Activated naive CD8-positive, alpha-beta T cell treated with anti-CD3 and anti-CD28 coated beads for 36 hours (primary cell): ENCODE measurements around the gene NCBP2L. TPM values are rescaled to one million over a fixed set of nuclear protein-coding genes. Genes with fewer than 3 reads are reported as not detected.
"Not testable (repeated sequence)": the region's sequence is repeated elsewhere in the genome, so short reads cannot be mapped to it uniquely, and the experiment has no call there.

Experiments used
- DNase-seq: peaks from one replicate; pipeline ENCODE4 v3.0.0; 2021
- H3K27ac Mint-ChIP-seq: one replicate; pipeline ENCODE4 v1.8.0; 2022; ENCODE audit warnings: mild to moderate bottlenecking, moderate library complexity, mixed read lengths
- H3K27me3 Mint-ChIP-seq: one replicate; pipeline ENCODE4 v1.8.0; 2022; ENCODE audit warnings: mild to moderate bottlenecking, mixed read lengths
- H3K36me3 Mint-ChIP-seq: one replicate; pipeline ENCODE4 v1.8.0; 2021; ENCODE audit warnings: mild to moderate bottlenecking, mixed read lengths
- H3K4me1 Mint-ChIP-seq: one replicate; pipeline ENCODE4 v1.8.0; 2021; ENCODE audit warnings: mixed read lengths
- H3K4me3 Mint-ChIP-seq: one replicate; pipeline ENCODE4 v1.8.0; 2022; ENCODE audit warnings: mild to moderate bottlenecking, moderate library complexity, mixed read lengths
- H3K9me3 Mint-ChIP-seq: one replicate; pipeline ENCODE4 v1.8.0; 2022; ENCODE audit warnings: mixed read lengths
- total RNA-seq, 2 experiments: library from RNA; stranded (reverse); gene quantifications; one replicate each; pipeline ENCODE4 v1.2.3, GENCODE V29; 2021

The NCBP2L gene
- total RNA-seq, 2 experiments from 2014 or later = not detected

DNA sequence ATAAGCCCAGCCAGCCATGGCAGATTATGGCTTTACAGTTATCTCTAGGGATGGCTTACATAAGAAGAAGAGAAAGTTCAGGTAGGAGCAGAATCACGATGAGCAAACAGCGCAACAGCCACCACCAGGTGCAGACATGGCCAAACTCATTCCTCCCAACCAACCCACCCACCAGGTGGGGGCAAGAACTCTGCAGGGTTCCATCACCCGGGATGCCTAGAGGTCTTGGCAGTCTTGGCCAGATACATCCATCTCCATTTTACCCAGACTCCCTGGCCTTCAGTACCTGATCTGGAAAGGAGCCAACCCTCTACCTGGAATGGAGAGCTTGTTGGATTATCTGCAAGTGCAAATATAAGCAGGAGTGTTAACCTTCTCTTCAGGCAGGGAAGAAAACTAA, 9.5 kb upstream of the NCBP2L start:
- Mint-ChIP-seq H3K9me3 (no peaks in the 10 kb centered on the region), H3K4me1 (peaks cover 3% of the 10 kb centered on the region), H3K27me3 (no peaks in the 10 kb centered on the region), H3K36me3 (no peaks in the 10 kb centered on the region), H3K27ac (no peak overlapping the region), H3K4me3 (no peak overlapping the region)
- no peak for DNase-seq

DNA sequence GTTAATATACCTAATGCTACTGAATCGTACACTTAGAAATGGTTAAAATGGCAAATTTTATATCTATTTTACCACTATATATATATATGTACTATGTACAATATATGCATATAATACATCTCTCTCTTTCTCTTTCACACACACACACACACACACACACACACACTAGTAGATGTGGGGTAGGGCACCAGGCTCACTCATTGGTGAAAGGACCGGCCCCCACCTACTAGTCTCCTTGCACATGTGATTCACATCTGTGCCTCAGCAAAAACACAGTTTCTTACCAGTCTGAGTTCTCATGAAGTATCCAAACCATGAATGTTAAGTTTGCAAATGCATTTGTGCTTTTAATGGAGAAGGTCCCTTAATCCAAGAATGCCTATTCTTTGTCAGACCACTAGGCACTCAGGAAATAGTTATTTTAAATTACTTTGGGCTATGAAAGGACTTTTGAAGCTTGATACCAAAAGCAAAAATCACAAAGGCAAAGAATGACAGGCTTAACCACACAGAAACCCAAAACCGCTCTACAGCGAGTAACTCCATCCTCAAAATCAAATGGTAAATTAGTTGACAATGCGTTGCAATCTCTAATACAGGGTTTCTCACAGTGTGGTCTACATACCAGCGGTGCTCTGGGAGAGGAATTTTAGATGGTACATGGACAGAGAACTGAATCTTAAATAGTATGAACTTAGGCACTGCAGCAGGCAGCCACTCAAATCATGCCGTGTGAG, 7.8 kb upstream of the NCBP2L start:
- Mint-ChIP-seq H3K27me3 (no peaks in the 10 kb centered on the region), H3K36me3 (no peaks in the 10 kb centered on the region), H3K27ac (no peak overlapping the region), H3K4me3 (no peak overlapping the region), H3K9me3 (no peaks in the 10 kb centered on the region), H3K4me1 (peaks cover 7% of the 10 kb centered on the region)
- no peak for DNase-seq

- no peaks in the 10 kb centered on the region for H3K9me3 Mint-ChIP-seq
- no peaks in the 10 kb centered on the region for H3K36me3 Mint-ChIP-seq
- H3K27ac Mint-ChIP-seq = no peak overlapping the region
- no peak for DNase-seq
- H3K4me1 Mint-ChIP-seq = peaks cover 14% of the 10 kb centered on the region
- no peak overlapping the region for H3K4me3 Mint-ChIP-seq
- H3K27me3 Mint-ChIP-seq = no peaks in the 10 kb centered on the region
Observed at GRCh38 chrX:107773206-107773605, 4.3 kb upstream of the NCBP2L start.

DNA sequence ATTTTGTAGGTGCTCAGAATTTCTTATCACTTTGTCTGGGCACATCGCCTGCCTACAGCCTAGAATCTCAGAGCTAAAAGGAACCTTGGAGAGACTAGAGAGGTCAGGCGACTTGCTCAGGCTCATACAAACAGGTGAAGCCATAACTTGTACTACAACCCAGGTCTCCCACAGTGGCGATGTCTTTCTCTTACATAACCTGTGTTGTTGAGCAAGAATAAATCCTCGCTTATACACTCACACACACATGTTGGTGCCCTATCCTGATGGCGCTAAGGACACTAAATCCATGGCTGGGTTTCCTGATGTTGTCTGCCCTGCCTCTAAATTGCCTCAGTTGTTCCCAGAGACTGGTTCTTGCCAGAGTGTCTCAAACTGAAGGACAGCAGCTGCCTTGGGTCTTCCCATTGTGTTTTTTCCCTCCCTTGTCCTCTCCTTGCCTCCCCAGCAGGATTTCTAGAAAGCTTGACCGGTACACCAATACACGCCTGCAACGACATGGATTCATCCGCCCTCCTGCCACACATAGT, 3.6 kb upstream of the NCBP2L start:
- Mint-ChIP-seq H3K4me1 (peaks cover 14% of the 10 kb centered on the region), H3K27ac (no peak overlapping the region), H3K4me3 (no peak overlapping the region), H3K36me3 (no peaks in the 10 kb centered on the region), H3K27me3 (no peaks in the 10 kb centered on the region), H3K9me3 (no peaks in the 10 kb centered on the region)
- no peak for DNase-seq

DNA sequence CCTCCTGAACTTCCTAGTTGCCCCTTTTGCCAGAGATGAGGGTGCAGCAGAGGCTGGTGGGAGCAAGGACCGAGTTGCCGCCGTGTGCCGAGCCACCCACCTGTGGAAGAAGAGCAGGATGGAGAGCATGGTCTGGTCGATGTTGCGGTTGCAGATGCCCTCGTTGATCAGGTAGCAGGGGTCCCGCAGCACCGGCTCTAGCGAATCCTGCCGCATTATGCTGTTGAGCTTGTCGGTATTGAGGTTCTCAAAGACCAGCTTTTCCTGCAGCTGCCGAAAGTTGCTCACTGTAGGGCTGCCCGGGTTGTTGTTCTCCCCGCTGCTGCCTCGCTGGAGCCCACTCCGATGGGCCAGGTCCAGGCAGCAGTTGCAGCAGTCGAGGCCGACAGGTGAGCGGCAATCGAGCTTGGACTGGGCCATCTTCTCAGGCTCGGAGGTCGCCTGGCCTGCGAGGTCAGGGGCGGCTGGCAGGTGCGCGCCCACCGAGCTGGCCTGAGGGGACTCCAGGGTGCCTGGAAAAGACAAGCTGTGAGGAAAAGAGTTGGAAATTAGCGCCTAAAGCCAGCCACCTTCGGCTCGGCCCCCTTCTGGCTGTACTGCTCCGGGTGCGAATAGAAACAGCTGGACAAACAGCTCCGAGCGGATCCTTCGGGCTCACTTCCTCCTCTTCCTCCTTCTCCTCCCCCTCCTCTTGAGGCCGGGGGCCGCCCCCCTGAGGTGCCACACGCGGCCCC, 2.4 kb upstream of the NCBP2L start:
- Mint-ChIP-seq H3K36me3 (no peaks in the 10 kb centered on the region), H3K27ac (no peak overlapping the region), H3K4me1 (peaks cover 11% of the 10 kb centered on the region), H3K4me3 (peak overlapping the region; percentile 79), H3K9me3 (no peaks in the 10 kb centered on the region), H3K27me3 (no peaks in the 10 kb centered on the region)
- DNase-seq = peak; percentile 12

DNA sequence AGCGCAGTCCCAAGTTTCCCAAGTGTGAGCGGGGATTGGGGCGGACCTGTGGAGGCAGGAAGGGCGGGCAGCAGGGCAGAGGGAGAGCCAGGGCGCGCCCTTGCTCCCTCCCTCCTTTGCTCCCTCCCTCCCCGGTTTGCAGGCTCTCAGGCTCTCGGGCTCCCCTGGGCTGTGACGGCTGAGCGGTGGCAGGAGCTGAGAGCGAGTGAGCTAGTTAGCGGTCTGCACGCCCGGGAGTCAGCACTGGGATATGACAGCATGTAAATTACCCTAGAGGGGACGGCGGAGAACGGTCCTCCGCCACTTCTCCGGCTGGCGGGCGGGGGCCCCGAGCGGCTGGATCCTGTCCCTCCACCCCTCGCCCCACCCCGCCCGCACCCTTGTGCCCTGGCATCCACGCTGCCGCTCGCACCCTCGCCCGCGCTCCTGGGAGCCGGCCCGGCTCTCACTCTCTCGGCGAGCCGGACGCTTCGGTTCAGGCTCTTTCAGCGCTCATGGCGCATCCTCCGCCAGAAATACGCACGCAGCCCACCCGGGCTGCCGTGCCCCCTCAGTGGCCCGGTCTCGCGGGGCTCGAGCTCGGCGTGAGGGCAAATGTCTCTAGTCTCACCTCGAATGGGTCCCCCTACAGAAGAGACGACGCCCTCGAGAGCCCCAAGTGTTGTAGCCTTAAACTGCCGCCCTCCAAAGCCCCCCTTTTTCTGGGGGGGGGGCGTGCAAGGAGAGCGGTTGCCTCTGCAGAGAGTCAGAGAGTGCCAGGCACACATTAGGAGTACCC, 1.6 kb upstream of the NCBP2L start, which contains the start of gene TSC22D3:
TSS of gene TSC22D3 (minus strand) at position 54 of the 778 bp plus-strand sequence. CDS start 368 bp downstream, outside the sequence.
- peak; percentile 61 for DNase-seq
- H3K27me3 Mint-ChIP-seq = no peaks in the 10 kb centered on the region
- H3K36me3 Mint-ChIP-seq = no peaks in the 10 kb centered on the region
- H3K9me3 Mint-ChIP-seq = no peaks in the 10 kb centered on the region
- H3K27ac Mint-ChIP-seq = peak within 1 kb of the TSS; percentile 69
- H3K4me3 Mint-ChIP-seq = peak within 1 kb of the TSS; percentile 79
- H3K4me1 Mint-ChIP-seq = peaks cover 11% of the 10 kb centered on the region

DNA sequence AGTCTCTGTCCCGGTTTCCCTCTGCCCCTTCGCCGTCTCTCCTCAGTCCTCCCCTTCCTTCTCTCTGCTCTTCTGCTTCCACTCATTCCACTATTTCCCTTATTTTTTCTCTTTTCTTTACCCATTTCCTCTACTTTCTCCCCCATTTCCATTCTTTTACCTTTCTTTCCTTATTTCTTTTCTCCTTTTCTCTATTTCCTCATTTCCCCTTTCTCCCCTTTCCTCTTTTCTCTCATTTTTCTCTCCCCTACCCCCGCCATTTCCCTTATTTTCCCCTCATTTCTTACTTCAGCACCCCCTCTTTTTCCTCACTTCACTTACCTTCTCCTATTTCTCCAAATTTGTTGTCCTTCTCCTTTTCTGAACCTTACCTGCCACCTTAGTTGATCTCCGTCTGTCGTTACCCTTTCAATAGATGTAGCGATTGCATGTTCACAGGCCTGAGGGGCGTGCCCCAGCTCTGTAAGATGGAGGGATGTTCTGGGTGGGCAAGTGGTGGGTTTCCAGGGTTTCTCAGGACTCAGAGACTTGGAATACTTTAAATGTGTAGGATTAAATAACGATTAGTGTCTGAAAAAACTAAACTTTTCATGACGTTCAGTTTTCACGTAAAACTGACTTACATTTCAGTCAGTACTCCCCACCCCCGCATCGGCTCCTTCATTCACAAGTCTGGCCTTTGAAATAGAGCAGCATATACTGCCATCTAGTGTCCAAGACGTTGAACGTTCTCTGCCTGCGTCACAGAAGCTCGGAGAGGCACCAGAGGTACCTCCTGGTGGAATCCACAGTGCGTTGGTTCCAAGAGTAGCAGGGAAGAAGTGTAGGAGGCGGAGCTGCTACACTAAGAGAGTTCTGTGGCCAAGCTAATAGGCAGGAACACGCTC, 641 bp upstream of the NCBP2L start:
- DNase-seq = peak; percentile 67
- H3K4me3 Mint-ChIP-seq = peak overlapping the region; percentile 79
- H3K4me1 Mint-ChIP-seq = peaks cover 11% of the 10 kb centered on the region
- H3K9me3 Mint-ChIP-seq = no peaks in the 10 kb centered on the region
- H3K36me3 Mint-ChIP-seq = no peaks in the 10 kb centered on the region
- no peaks in the 10 kb centered on the region for H3K27me3 Mint-ChIP-seq
- H3K27ac Mint-ChIP-seq = peak overlapping the region; percentile 69

DNA sequence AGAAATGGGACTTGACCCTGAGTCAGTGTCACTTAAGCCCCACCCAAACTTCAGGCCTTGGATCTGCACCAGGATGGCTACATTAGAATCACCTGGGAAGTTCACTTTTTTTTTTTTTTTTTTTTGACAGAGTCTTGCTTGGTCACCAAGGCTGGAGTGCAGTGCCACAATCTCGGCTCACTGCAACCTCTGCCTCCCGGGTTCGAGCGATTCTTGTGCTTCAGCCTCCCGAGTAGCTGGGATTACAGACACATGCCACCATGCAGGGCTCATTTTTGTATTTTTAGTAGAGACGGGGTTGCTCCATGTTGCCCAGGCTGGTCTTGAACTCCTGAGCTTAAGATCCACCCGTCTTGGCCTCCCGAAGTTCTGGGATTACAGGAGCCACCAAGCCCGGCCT, 3.0 kb downstream of the NCBP2L start:
- no peak overlapping the region for H3K4me3 Mint-ChIP-seq
- no peaks in the 10 kb centered on the region for H3K36me3 Mint-ChIP-seq
- H3K27ac Mint-ChIP-seq = no peak overlapping the region
- peaks cover 7% of the 10 kb centered on the region for H3K4me1 Mint-ChIP-seq
- no peak for DNase-seq
- no peaks in the 10 kb centered on the region for H3K27me3 Mint-ChIP-seq
- no peaks in the 10 kb centered on the region for H3K9me3 Mint-ChIP-seq

DNA sequence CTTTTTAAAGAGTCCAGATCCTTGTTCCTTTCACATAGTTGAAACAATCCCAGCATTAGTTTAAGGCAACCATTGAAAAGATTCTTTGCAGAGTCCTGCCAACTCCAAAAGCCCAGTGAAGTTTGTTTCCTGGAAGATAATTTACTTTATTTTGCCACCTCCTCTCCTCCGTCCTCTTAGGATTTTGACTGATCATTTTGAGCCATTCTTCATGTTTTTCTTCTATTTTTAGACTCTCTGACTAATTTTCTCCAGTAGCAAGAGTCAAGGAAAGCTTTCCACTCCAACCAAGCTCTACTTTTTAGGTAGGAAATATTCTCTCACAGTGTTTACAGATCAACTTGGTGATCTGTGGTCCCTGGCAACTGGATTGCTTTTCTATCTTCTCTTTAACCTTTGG, 10.3 kb downstream of the NCBP2L start:
- Mint-ChIP-seq H3K36me3 (no peaks in the 10 kb centered on the region), H3K4me1 (no peaks in the 10 kb centered on the region), H3K4me3 (no peak overlapping the region), H3K27ac (no peak overlapping the region), H3K9me3 (no peaks in the 10 kb centered on the region), H3K27me3 (peaks cover 8% of the 10 kb centered on the region)
- DNase-seq = no peak

DNA sequence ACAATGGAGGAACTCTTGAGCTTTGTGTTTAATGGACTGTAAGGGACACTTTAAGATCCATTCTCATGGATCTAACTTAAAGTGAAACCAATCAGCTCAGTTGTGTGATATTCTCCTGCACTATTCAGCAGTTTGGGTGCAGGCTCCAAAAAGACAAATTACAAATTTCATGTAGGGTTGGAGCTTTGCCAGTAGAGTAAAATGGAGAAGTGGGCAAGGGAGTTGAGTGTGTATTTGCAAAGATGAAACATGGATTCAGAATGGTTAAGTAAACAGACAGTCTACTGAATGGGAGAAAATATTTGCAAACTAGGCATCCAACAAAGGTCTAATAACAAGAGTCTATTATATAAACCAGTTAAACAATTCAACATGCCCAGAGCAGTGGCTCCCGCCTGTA, 26.9 kb downstream of the NCBP2L start:
- no peaks in the 10 kb centered on the region for H3K9me3 Mint-ChIP-seq
- no peak overlapping the region for H3K27ac Mint-ChIP-seq
- no peaks in the 10 kb centered on the region for H3K36me3 Mint-ChIP-seq
- no peaks in the 10 kb centered on the region for H3K4me1 Mint-ChIP-seq
- no peak for DNase-seq
- H3K27me3 Mint-ChIP-seq = peaks cover 9% of the 10 kb centered on the region
- no peak overlapping the region for H3K4me3 Mint-ChIP-seq

DNA sequence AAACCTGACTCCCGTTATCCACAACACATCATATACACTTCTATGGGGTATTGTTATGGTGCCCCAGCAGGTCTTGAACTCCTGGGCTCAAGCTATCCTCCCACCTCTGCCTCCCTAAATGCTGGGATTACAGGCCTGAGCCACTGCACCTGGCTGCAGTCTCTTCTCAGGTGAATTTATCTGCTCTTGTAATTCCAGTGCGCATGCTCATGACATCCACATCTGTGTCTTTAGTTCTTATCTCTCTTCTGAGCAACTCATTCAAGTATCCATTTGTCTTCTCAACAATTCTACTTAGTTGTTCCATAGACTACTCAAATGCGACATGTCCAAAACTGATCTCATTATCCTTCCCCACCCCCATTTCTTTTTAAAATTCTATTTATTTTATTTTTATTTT, 27.6 kb downstream of the NCBP2L start:
- no peak overlapping the region for H3K27ac Mint-ChIP-seq
- no peaks in the 10 kb centered on the region for H3K9me3 Mint-ChIP-seq
- no peak overlapping the region for H3K4me3 Mint-ChIP-seq
- H3K27me3 Mint-ChIP-seq = peaks cover 4% of the 10 kb centered on the region
- no peaks in the 10 kb centered on the region for H3K36me3 Mint-ChIP-seq
- H3K4me1 Mint-ChIP-seq = no peaks in the 10 kb centered on the region
- DNase-seq = no peak

DNA sequence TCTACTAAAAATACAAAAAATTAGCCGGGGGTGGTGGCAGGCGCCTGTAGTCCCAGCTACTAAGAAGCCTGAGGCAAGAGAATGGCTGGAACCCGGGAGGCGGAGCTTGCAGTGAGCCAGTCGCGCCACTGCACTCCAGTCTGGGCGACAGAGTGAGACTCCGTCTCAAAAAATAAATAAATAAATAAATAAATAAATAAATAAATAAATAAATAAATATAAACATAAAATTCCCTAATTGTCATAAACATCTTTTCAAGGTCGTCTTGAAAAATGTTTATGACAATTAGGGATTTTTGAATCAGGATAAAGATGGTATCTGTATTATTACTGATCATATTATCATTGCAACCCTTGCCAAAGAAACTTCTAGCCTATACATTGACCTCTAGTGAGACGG, 32.5 kb downstream of the NCBP2L start:
- H3K27ac Mint-ChIP-seq, H3K4me3 Mint-ChIP-seq: not testable (repeated sequence)

GRCh38 chrX:107818900-107819521, 41.5 kb downstream of the NCBP2L start:
- H3K27me3 Mint-ChIP-seq = no peaks in the 10 kb centered on the region
- no peak overlapping the region for H3K27ac Mint-ChIP-seq
- H3K9me3 Mint-ChIP-seq = peaks cover 2% of the 10 kb centered on the region
- peaks cover 10% of the 10 kb centered on the region for H3K4me1 Mint-ChIP-seq
- no peak for DNase-seq
- H3K36me3 Mint-ChIP-seq = no peaks in the 10 kb centered on the region
- no peak overlapping the region for H3K4me3 Mint-ChIP-seq

More for the DNA sequence above, 32.5 kb downstream of the NCBP2L start:
- not testable (repeated sequence) for H3K9me3 Mint-ChIP-seq, H3K4me1 Mint-ChIP-seq, DNase-seq, H3K36me3 Mint-ChIP-seq, H3K27me3 Mint-ChIP-seq

GRCh38 chrX:107823042-107823441, 45.5 kb downstream of the NCBP2L start:
- Mint-ChIP-seq H3K4me1 (peaks cover 30% of the 10 kb centered on the region), H3K9me3 (peaks cover 2% of the 10 kb centered on the region), H3K27me3 (no peaks in the 10 kb centered on the region), H3K4me3 (no peak overlapping the region), H3K36me3 (no peaks in the 10 kb centered on the region), H3K27ac (no peak overlapping the region)
- DNase-seq = no peak
